ENCODE measurements around the gene BMP3. TPM values are rescaled to one million over a fixed set of nuclear protein-coding genes. Genes with fewer than 3 reads are reported as not detected.

The BMP3 gene
- total RNA-seq, 1 donor from 2014 or later, result 108 TPM

DNA sequence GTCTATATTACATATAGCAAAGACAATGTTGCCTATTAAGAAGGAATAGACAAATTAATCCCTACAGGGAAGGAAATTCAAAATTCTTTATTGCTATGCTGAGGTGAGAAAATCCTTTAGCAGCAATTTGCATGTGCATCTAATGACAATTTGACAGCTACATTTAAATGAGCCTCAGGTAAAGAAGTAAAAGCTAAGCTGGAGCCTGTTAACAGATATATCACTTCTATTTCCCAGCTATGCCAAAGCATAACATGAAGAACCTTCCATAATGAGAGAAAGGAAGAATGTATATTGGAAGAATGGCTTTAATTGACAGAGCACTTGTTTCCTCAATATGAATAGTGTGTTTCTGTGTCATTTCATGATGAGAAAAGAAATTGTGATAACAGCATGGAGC is 71.6 kb downstream of the BMP3 start:
- no peak for DNase-seq (ENCODE audit: low spot score)

DNA sequence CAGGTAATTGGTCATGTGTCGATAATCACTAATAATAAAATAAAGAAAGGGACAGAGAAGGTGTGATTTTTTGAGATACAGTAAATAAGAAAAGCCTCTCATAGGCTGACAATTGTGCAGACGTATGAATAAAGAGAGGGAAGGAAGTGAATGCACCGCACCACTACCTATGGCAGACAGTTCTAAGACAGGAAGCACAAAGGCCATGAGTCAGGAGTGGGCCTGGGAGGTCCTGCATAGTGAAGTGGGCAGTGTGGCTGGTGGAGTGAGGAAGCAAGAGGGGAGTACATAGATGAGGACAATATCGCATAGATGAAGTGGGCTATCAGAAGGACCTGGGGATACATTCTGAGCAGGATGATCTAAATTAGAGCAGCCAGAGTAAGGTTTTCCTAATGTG is 75.6 kb downstream of the BMP3 start:
- DNase-seq (ENCODE audit: low spot score), result no peak

Other genes with a start within 250 kb of the BMP3 start
- gene PRKG2, start 184.5 kb downstream of the BMP3 start, total RNA-seq, result 4.7 TPM

All from ureter (tissue), 1 donor.